ENCODE measurements around the gene ANKRD31. TPM values are rescaled to one million over a fixed set of nuclear protein-coding genes. Genes with fewer than 3 reads are reported as not detected.

The ANKRD31 gene
- polyA plus RNA-seq, 2 of the 4 experiments (the other 2 are of a cell fraction) = 0.15 to 0.49 TPM

DNA sequence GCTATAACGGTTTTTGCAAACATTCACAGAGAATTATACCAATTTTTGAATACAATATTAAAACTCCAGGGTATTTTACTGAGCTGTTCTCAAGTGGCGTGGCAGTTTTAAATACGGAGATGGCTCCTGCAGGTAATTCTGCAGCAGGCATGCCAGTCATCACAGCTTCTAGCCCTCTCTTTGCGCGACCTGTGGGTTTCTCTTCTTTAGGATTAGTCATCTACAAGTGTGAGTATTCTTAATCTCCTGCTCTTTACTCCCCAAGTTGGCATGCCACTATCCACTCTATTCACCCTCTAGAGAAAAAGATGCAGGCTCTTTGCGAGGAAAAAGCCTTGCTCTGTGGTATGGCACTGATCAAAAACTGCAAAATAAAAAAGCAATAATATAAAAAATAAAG lies 43.9 kb downstream of the ANKRD31 start:
- Histone ChIP-seq H3K9me3 (no peaks in the 10 kb centered on the region), H3K27ac (no peak overlapping the region), H3K4me2 (no peak overlapping the region), H3K4me3 (no peak overlapping the region), H3K4me1 (no peaks in the 10 kb centered on the region)
- TF ChIP-seq FOXS1 (CRISPR knock-in tag; IDR thresholded peaks at IDR 0.05) (no peak), ZFP36 (IDR thresholded peaks at IDR 0.05; ENCODE audit: borderline replicate concordance, partially characterized antibody) (no peak), SMC3 (IDR thresholded peaks at IDR 0.05) (no peak), PHF8 (IDR thresholded peaks at IDR 0.05; ENCODE audit: borderline replicate concordance, low read depth) (no peak)
- TF ChIP-seq, protein P1, sequence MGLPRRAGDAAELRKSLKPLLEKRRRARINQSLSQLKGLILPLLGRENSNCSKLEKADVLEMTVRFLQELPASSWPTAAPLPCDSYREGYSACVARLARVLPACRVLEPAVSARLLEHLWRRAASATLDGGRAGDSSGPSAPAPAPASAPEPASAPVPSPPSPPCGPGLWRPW (IDR thresholded peaks at IDR 0.05) = no peak
- TF ChIP-seq, protein P2, sequence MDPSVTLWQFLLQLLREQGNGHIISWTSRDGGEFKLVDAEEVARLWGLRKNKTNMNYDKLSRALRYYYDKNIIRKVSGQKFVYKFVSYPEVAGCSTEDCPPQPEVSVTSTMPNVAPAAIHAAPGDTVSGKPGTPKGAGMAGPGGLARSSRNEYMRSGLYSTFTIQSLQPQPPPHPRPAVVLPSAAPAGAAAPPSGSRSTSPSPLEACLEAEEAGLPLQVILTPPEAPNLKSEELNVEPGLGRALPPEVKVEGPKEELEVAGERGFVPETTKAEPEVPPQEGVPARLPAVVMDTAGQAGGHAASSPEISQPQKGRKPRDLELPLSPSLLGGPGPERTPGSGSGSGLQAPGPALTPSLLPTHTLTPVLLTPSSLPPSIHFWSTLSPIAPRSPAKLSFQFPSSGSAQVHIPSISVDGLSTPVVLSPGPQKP (IDR thresholded peaks at IDR 0.05; ENCODE audit: low read depth, low read length) = no peak
- FAIRE-seq = no peak
- no peak for DNase-seq (ENCODE audit: low read depth in 1 of 2, low spot score in 1 of 2)
- ChIA-PET POLR2A (no interaction called here), CTCF (interaction anchor here (0.7 kb wide), 1 partner anchor 10 kb away, joined by 3 read pairs; no protein-coding TSS in a partner anchor)
- WGBS (ENCODE audit: missing lambda C conversion rate) = 55% methylated on average over 6 of the region's 6 CpGs
- no peak for ATAC-seq

DNA sequence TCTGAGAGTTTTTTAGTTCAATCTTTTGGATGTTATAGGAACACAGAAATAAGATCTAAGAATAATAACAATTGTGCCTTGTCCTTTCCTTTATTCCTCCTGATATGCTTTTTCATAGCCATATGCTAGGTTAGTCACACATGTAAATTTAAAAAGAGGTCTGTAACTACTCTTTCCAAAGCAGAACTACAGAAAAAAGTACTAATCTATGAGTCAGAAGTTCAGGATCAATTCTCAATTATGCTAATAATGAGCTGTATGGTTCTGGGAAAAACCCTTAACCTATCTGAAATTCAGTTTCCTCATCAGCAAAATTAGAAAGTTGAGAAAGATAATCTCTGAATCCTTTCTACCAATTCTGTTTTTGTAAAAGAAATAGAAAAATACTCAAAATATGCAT lies 44.4 kb downstream of the ANKRD31 start:
- FAIRE-seq (no peak), ATAC-seq (no peak), DNase-seq (ENCODE audit: low read depth in 1 of 2, low spot score in 1 of 2) (no peak)
- Histone ChIP-seq H3K4me3 (no peak overlapping the region), H3K27ac (no peak overlapping the region), H3K4me2 (no peak overlapping the region), H3K9me3 (no peaks in the 10 kb centered on the region), H3K4me1 (no peaks in the 10 kb centered on the region)
- ChIA-PET CTCF (interaction anchor here (0.7 kb wide), 1 partner anchor 9 kb away, joined by 3 read pairs; no protein-coding TSS in a partner anchor), POLR2A (no interaction called here)
- TF ChIP-seq JUNB (IDR thresholded peaks at IDR 0.05) (no peak), HOXA7 (CRISPR knock-in tag; IDR thresholded peaks at IDR 0.05) (no peak), CEBPB (IDR thresholded peaks at IDR 0.05) (no peak), ZC3H11A (IDR thresholded peaks at IDR 0.05) (no peak), GATA3 (IDR thresholded peaks at IDR 0.05; ENCODE audit: borderline replicate concordance) (no peak), ZNF302 (CRISPR knock-in tag; IDR thresholded peaks at IDR 0.05) (no peak), MAFK (IDR thresholded peaks at IDR 0.05; ENCODE audit: partially characterized antibody) (no peak), FOXS1 (CRISPR knock-in tag; IDR thresholded peaks at IDR 0.05) (no peak), HOXB5 (CRISPR knock-in tag; IDR thresholded peaks at IDR 0.05) (no peak), HOXB13 (CRISPR knock-in tag; IDR thresholded peaks at IDR 0.05; ENCODE audit: low read depth) (no peak), JUN (IDR thresholded peaks at IDR 0.05) (no peak)
- TF ChIP-seq, protein P3, sequence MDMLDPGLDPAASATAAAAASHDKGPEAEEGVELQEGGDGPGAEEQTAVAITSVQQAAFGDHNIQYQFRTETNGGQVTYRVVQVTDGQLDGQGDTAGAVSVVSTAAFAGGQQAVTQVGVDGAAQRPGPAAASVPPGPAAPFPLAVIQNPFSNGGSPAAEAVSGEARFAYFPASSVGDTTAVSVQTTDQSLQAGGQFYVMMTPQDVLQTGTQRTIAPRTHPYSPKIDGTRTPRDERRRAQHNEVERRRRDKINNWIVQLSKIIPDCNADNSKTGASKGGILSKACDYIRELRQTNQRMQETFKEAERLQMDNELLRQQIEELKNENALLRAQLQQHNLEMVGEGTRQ (IDR thresholded peaks at IDR 0.05) = no peak
- TF ChIP-seq, protein P4, sequence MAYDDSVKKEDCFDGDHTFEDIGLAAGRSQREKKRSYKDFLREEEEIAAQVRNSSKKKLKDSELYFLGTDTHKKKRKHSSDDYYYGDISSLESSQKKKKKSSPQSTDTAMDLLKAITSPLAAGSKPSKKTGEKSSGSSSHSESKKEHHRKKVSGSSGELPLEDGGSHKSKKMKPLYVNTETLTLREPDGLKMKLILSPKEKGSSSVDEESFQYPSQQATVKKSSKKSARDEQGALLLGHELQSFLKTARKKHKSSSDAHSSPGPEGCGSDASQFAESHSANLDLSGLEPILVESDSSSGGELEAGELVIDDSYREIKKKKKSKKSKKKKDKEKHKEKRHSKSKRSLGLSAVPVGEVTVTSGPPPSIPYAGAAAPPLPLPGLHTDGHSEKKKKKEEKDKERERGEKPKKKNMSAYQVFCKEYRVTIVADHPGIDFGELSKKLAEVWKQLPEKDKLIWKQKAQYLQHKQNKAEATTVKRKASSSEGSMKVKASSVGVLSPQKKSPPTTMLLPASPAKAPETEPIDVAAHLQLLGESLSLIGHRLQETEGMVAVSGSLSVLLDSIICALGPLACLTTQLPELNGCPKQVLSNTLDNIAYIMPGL (CRISPR knock-in tag; IDR thresholded peaks at IDR 0.05; ENCODE audit: borderline replicate concordance) = no peak

DNA sequence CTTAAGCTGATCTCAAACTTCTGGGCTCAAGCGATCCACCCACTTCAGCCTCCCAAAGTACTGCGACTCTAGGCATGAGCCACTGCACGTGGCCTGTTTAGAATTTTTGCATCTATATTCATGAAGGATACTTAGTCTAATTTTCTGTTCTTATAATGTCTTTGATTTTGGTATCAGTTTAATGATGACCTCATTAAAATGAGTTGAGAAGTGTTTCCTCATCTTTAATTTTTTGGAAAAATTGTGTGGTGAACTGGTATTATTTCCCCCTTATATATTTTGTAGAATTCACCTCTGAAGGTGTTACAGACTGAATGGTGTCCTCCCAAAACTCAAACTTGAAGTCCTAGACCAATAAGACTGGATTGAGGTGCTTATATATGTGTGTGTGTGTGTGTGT lies 46.5 kb downstream of the ANKRD31 start:
- ChIA-PET POLR2A (no interaction called here), CTCF (no interaction called here)
- no peaks in the 10 kb centered on the region for H3K4me1 ChIP-seq
- H3K4me3 ChIP-seq = no peak overlapping the region
- ATAC-seq (no peak), FAIRE-seq (no peak), DNase-seq (ENCODE audit: low read depth in 1 of 2, low spot score in 1 of 2) (no peak)
- 55% methylated on average over 3 of the region's 3 CpGs for WGBS (ENCODE audit: missing lambda C conversion rate)
- H3K27ac ChIP-seq = no peak overlapping the region
- H3K4me2 ChIP-seq = no peak overlapping the region
- H3K9me3 ChIP-seq = no peaks in the 10 kb centered on the region
- TF ChIP-seq TP53 (CRISPR knock-in tag; IDR thresholded peaks at IDR 0.05) (no peak), FOXS1 (CRISPR knock-in tag; IDR thresholded peaks at IDR 0.05) (no peak), JUNB (IDR thresholded peaks at IDR 0.05) (no peak), EHMT2 (IDR thresholded peaks at IDR 0.05; ENCODE audit: low read depth) (no peak), PHF8 (IDR thresholded peaks at IDR 0.05; ENCODE audit: borderline replicate concordance, low read depth) (no peak), POLR2A (IDR thresholded peaks at IDR 0.05; ENCODE audit: low read length) (no peak), NFE2L2 (conservative IDR thresholded peaks at IDR 0.05; ENCODE audit: low read length) (no peak), POLR2AphosphoS2 (conservative IDR thresholded peaks at IDR 0.05; ENCODE audit: low read length) (no peak), FOSB (CRISPR knock-in tag; IDR thresholded peaks at IDR 0.05) (no peak), FOSL2 (IDR thresholded peaks at IDR 0.05) (no peak), FOSL2 (CRISPR knock-in tag; IDR thresholded peaks at IDR 0.05) (no peak), RAD21 (conservative IDR thresholded peaks at IDR 0.05 in 1 of 2, IDR thresholded peaks at IDR 0.05 in 1 of 2) (no peak), CBX8 (IDR thresholded peaks at IDR 0.05) (no peak), MYC (IDR thresholded peaks at IDR 0.05; ENCODE audit: borderline replicate concordance, low read length) (no peak), HOXB13 (CRISPR knock-in tag; IDR thresholded peaks at IDR 0.05; ENCODE audit: low read depth) (no peak)
- TF ChIP-seq, protein P2 (IDR thresholded peaks at IDR 0.05; ENCODE audit: low read depth, low read length) = no peak
- TF ChIP-seq, protein P5, sequence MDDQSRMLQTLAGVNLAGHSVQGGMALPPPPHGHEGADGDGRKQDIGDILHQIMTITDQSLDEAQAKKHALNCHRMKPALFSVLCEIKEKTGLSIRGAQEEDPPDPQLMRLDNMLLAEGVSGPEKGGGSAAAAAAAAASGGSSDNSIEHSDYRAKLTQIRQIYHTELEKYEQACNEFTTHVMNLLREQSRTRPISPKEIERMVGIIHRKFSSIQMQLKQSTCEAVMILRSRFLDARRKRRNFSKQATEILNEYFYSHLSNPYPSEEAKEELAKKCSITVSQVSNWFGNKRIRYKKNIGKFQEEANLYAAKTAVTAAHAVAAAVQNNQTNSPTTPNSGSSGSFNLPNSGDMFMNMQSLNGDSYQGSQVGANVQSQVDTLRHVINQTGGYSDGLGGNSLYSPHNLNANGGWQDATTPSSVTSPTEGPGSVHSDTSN (IDR thresholded peaks at IDR 0.05) = no peak
- TF ChIP-seq, protein P6, sequence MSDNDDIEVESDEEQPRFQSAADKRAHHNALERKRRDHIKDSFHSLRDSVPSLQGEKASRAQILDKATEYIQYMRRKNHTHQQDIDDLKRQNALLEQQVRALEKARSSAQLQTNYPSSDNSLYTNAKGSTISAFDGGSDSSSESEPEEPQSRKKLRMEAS (IDR thresholded peaks at IDR 0.05) = no peak
